ENCODE measurements around the gene TMEM109. TPM values are rescaled to one million over a fixed set of nuclear protein-coding genes. Genes with fewer than 3 reads are reported as not detected.

TMEM109 gene
- total and polyA plus RNA-seq, 9 of the 15 experiments (the other 6 are each of a cell fraction or from before 2014, with no cell fraction given), result 9.2 to 71.3 (median 30.5) TPM

Other genes with a start within 250 kb of the TMEM109 start
Only the 7 nearest of the 13 such genes appear.
- gene CCDC86, start 72.0 kb upstream of the TMEM109 start, total RNA-seq (2014; rRNA removed), result 85.1 and 104 TPM in 2 replicates
- gene CCDC86, start 72.0 kb upstream of the TMEM109 start, total RNA-seq (2014; rRNA removed; fragmentation: Illumina TruSeq; extraction: Trizol), result 7.3 and 8.6 TPM in 2 replicates
- 19.8 and 23.1 TPM in 2 replicates for gene CCDC86, start 72.0 kb upstream of the TMEM109 start, total RNA-seq (2015; rRNA removed; fragmentation: Illumina TruSeq; extraction: Trizol)
- gene CCDC86, start 72.0 kb upstream of the TMEM109 start, total RNA-seq (2021), result 102 and 114 TPM in 2 replicates
- gene CCDC86, start 72.0 kb upstream of the TMEM109 start, polyA plus RNA-seq (2011; rRNA removed), result 25.2 and 34.9 TPM in 2 replicates
- gene CCDC86, start 72.0 kb upstream of the TMEM109 start, polyA plus RNA-seq (2014; fragmentation: Illumina TruSeq; extraction: Trizol), result 90.5 and 97.8 TPM in 2 replicates
- 1 to 10 TPM; 4.6 to 6.4 TPM for gene CCDC86, start 72.0 kb upstream of the TMEM109 start, polyA plus RNA-seq (2014; fragmentation: Nextera tagmentation; extraction: Ambion mirVana)
- 76.8 and 80.6 TPM in 2 replicates for gene CCDC86, start 72.0 kb upstream of the TMEM109 start, polyA plus RNA-seq (2014; rRNA removed)
- 1.9 and 2.5 TPM in 2 replicates for gene PTGDR2, start 58.2 kb upstream of the TMEM109 start, total RNA-seq (2014; rRNA removed)
- 0.64 and 0.80 TPM in 2 replicates for gene PTGDR2, start 58.2 kb upstream of the TMEM109 start, total RNA-seq (2014; rRNA removed; fragmentation: Illumina TruSeq; extraction: Trizol)
- 0.87 and 1.1 TPM in 2 replicates for gene PTGDR2, start 58.2 kb upstream of the TMEM109 start, total RNA-seq (2015; rRNA removed; fragmentation: Illumina TruSeq; extraction: Trizol)
- gene PTGDR2, start 58.2 kb upstream of the TMEM109 start, total RNA-seq (2021), result 2.6 and 3.0 TPM in 2 replicates
- 1.7 and 1.9 TPM in 2 replicates for gene PTGDR2, start 58.2 kb upstream of the TMEM109 start, polyA plus RNA-seq (2011; rRNA removed)
- 1.6 TPM in 2 replicates for gene PTGDR2, start 58.2 kb upstream of the TMEM109 start, polyA plus RNA-seq (2014; fragmentation: Illumina TruSeq; extraction: Trizol)
- gene PTGDR2, start 58.2 kb upstream of the TMEM109 start, polyA plus RNA-seq (2014; fragmentation: Nextera tagmentation; extraction: Ambion mirVana), result under 1 TPM; 0.51 to 0.55 TPM
- gene PTGDR2, start 58.2 kb upstream of the TMEM109 start, polyA plus RNA-seq (2014; rRNA removed), result 0.82 and 1.9 TPM in 2 replicates
- not detected in 2 replicates for gene ZP1, start 46.6 kb upstream of the TMEM109 start, total RNA-seq (2014; rRNA removed)
- gene ZP1, start 46.6 kb upstream of the TMEM109 start, total RNA-seq (2014; rRNA removed; fragmentation: Illumina TruSeq; extraction: Trizol), result not detected in 2 replicates
- gene ZP1, start 46.6 kb upstream of the TMEM109 start, total RNA-seq (2015; rRNA removed; fragmentation: Illumina TruSeq; extraction: Trizol), result not detected in 2 replicates
- gene ZP1, start 46.6 kb upstream of the TMEM109 start, total RNA-seq (2021), result not detected in 2 replicates
- 0.11 and 0.12 TPM in 2 replicates for gene ZP1, start 46.6 kb upstream of the TMEM109 start, polyA plus RNA-seq (2011; rRNA removed)
- not detected in 2 replicates for gene ZP1, start 46.6 kb upstream of the TMEM109 start, polyA plus RNA-seq (2014; fragmentation: Illumina TruSeq; extraction: Trizol)
- gene ZP1, start 46.6 kb upstream of the TMEM109 start, polyA plus RNA-seq (2014; fragmentation: Nextera tagmentation; extraction: Ambion mirVana), result not detected
- 0.15 TPM in 1 of 2 replicates, not detected in the other for gene ZP1, start 46.6 kb upstream of the TMEM109 start, polyA plus RNA-seq (2014; rRNA removed)
- gene PRPF19, start 7.6 kb upstream of the TMEM109 start, total RNA-seq (2014; rRNA removed), result 93.5 and 122 TPM in 2 replicates
- 58.4 and 68.0 TPM in 2 replicates for gene PRPF19, start 7.6 kb upstream of the TMEM109 start, total RNA-seq (2014; rRNA removed; fragmentation: Illumina TruSeq; extraction: Trizol)
- gene PRPF19, start 7.6 kb upstream of the TMEM109 start, total RNA-seq (2015; rRNA removed; fragmentation: Illumina TruSeq; extraction: Trizol), result 84.9 and 89.6 TPM in 2 replicates
- 193 and 208 TPM in 2 replicates for gene PRPF19, start 7.6 kb upstream of the TMEM109 start, total RNA-seq (2021)
- 31.5 and 61.8 TPM in 2 replicates for gene PRPF19, start 7.6 kb upstream of the TMEM109 start, polyA plus RNA-seq (2011; rRNA removed)
- 212 and 213 TPM in 2 replicates for gene PRPF19, start 7.6 kb upstream of the TMEM109 start, polyA plus RNA-seq (2014; fragmentation: Illumina TruSeq; extraction: Trizol)
- 10 to 100 TPM in 1 of 2 experiments, 1 to 10 TPM in 1; 9.4 to 16.5 TPM for gene PRPF19, start 7.6 kb upstream of the TMEM109 start, polyA plus RNA-seq (2014; fragmentation: Nextera tagmentation; extraction: Ambion mirVana)
- gene PRPF19, start 7.6 kb upstream of the TMEM109 start, polyA plus RNA-seq (2014; rRNA removed), result 73.1 and 73.2 TPM in 2 replicates
- gene TMEM132A, start 10.3 kb downstream of the TMEM109 start, total RNA-seq (2014; rRNA removed), result 0.12 and 0.14 TPM in 2 replicates
- not detected in 2 replicates for gene TMEM132A, start 10.3 kb downstream of the TMEM109 start, total RNA-seq (2014; rRNA removed; fragmentation: Illumina TruSeq; extraction: Trizol)
- 0.04 TPM in 1 of 2 replicates, not detected in the other for gene TMEM132A, start 10.3 kb downstream of the TMEM109 start, total RNA-seq (2015; rRNA removed; fragmentation: Illumina TruSeq; extraction: Trizol)
- 0.24 and 0.47 TPM in 2 replicates for gene TMEM132A, start 10.3 kb downstream of the TMEM109 start, total RNA-seq (2021)
- gene TMEM132A, start 10.3 kb downstream of the TMEM109 start, polyA plus RNA-seq (2011; rRNA removed), result 0.18 and 0.20 TPM in 2 replicates
- gene TMEM132A, start 10.3 kb downstream of the TMEM109 start, polyA plus RNA-seq (2014; fragmentation: Illumina TruSeq; extraction: Trizol), result not detected in 2 replicates
- gene TMEM132A, start 10.3 kb downstream of the TMEM109 start, polyA plus RNA-seq (2014; fragmentation: Nextera tagmentation; extraction: Ambion mirVana), result not detected
- 0.93 and 1.1 TPM in 2 replicates for gene TMEM132A, start 10.3 kb downstream of the TMEM109 start, polyA plus RNA-seq (2014; rRNA removed)
- not detected in 2 replicates for gene SLC15A3, start 38.0 kb downstream of the TMEM109 start, total RNA-seq (2014; rRNA removed)
- gene SLC15A3, start 38.0 kb downstream of the TMEM109 start, total RNA-seq (2014; rRNA removed; fragmentation: Illumina TruSeq; extraction: Trizol), result not detected in 2 replicates
- gene SLC15A3, start 38.0 kb downstream of the TMEM109 start, total RNA-seq (2015; rRNA removed; fragmentation: Illumina TruSeq; extraction: Trizol), result not detected in 2 replicates
- 0.27 and 0.45 TPM in 2 replicates for gene SLC15A3, start 38.0 kb downstream of the TMEM109 start, total RNA-seq (2021)
- not detected in 2 replicates for gene SLC15A3, start 38.0 kb downstream of the TMEM109 start, polyA plus RNA-seq (2011; rRNA removed)
- gene SLC15A3, start 38.0 kb downstream of the TMEM109 start, polyA plus RNA-seq (2014; fragmentation: Illumina TruSeq; extraction: Trizol), result not detected in 2 replicates
- gene SLC15A3, start 38.0 kb downstream of the TMEM109 start, polyA plus RNA-seq (2014; fragmentation: Nextera tagmentation; extraction: Ambion mirVana), result not detected
- gene SLC15A3, start 38.0 kb downstream of the TMEM109 start, polyA plus RNA-seq (2014; rRNA removed), result 0.07 TPM in 1 of 2 replicates, not detected in the other
- not detected in 2 replicates for gene CD6, start 57.5 kb downstream of the TMEM109 start, total RNA-seq (2014; rRNA removed)
- gene CD6, start 57.5 kb downstream of the TMEM109 start, total RNA-seq (2014; rRNA removed; fragmentation: Illumina TruSeq; extraction: Trizol), result not detected in 2 replicates
- not detected in 2 replicates for gene CD6, start 57.5 kb downstream of the TMEM109 start, total RNA-seq (2015; rRNA removed; fragmentation: Illumina TruSeq; extraction: Trizol)
- 0.84 and 1.5 TPM in 2 replicates for gene CD6, start 57.5 kb downstream of the TMEM109 start, total RNA-seq (2021)
- gene CD6, start 57.5 kb downstream of the TMEM109 start, polyA plus RNA-seq (2011; rRNA removed), result not detected in 2 replicates
- gene CD6, start 57.5 kb downstream of the TMEM109 start, polyA plus RNA-seq (2014; fragmentation: Illumina TruSeq; extraction: Trizol), result not detected in 2 replicates
- gene CD6, start 57.5 kb downstream of the TMEM109 start, polyA plus RNA-seq (2014; fragmentation: Nextera tagmentation; extraction: Ambion mirVana), result not detected
- not detected in 2 replicates for gene CD6, start 57.5 kb downstream of the TMEM109 start, polyA plus RNA-seq (2014; rRNA removed)

All from K562 (cell line).